GM11168 (cell line): ENCODE measurements around the gene SERPINF2.
"Not testable (repeated sequence)": the region's sequence is repeated elsewhere in the genome, so short reads cannot be mapped to it uniquely, and the experiment has no call there.

ENCODE experiments used
- in situ Hi-C: fragments of 300-500 bp; cut with MboI; formaldehyde crosslinking; loops from one replicate; pipeline ENCODE4 v1.12.0; 2022; ENCODE audit warnings: low sequenced_read_pairs; ENCODE audit not compliant: unreplicated experiment

SERPINF2 gene

GRCh38 chr17:1732833-1733321 is 9.8 kb upstream of the SERPINF2 start:
- in situ Hi-C loops, result no loop called here

- in situ Hi-C loops, result no loop called here
Observed at GRCh38 chr17:1733759-1734158, 8.9 kb upstream of the SERPINF2 start.

GRCh38 chr17:1735418-1735817 is 7.3 kb upstream of the SERPINF2 start:
- in situ Hi-C loops, result no loop called here

- in situ Hi-C loops, result no loop called here
Observed at GRCh38 chr17:1735834-1736347, 6.8 kb upstream of the SERPINF2 start.

GRCh38 chr17:1736348-1737281 is 6.1 kb upstream of the SERPINF2 start:
- in situ Hi-C loops, result no loop called here

- in situ Hi-C loops, result no loop called here
Observed at GRCh38 chr17:1737531-1738291, 5.0 kb upstream of the SERPINF2 start.

- in situ Hi-C loops, result not testable (repeated sequence)
Observed at GRCh38 chr17:1741899-1742298, 772 bp upstream of the SERPINF2 start.

GRCh38 chr17:1743088-1743439 is 393 bp downstream of the SERPINF2 start:
- in situ Hi-C loops, result no loop called here

GRCh38 chr17:1744551-1745512 is 2.2 kb downstream of the SERPINF2 start:
- in situ Hi-C loops, result no loop called here

- in situ Hi-C loops, result no loop called here
Observed at GRCh38 chr17:1745513-1746020, 2.9 kb downstream of the SERPINF2 start.

GRCh38 chr17:1746975-1747543 is 4.4 kb downstream of the SERPINF2 start:
- in situ Hi-C loops, result no loop called here

- in situ Hi-C loops, result no loop called here
Observed at GRCh38 chr17:1750628-1751027, 8.0 kb downstream of the SERPINF2 start.

GRCh38 chr17:1752425-1753262 is 10.0 kb downstream of the SERPINF2 start:
- in situ Hi-C loops, result no loop called here

- in situ Hi-C loops, result no loop called here
Observed at GRCh38 chr17:1753767-1754429, 11.2 kb downstream of the SERPINF2 start.

- in situ Hi-C loops, result no loop called here
Observed at GRCh38 chr17:1754430-1755112, 11.9 kb downstream of the SERPINF2 start.

GRCh38 chr17:1755252-1755826 is 12.7 kb downstream of the SERPINF2 start:
- in situ Hi-C loops, result no loop called here

- in situ Hi-C loops, result no loop called here
Observed at GRCh38 chr17:1755827-1756262, 13.2 kb downstream of the SERPINF2 start.
